IPS-15b (cell line): Measurements from ENCODE around the gene AOPEP.

Source experiments
- H3K27me3 ChIP-seq: one replicate; pipeline ENCODE4 v1.6.1; 2013; ENCODE audit warnings: low read length; ENCODE audit not compliant: control insufficient read depth, insufficient read depth
- H3K36me3 ChIP-seq: one replicate; pipeline ENCODE4 v1.6.1; 2013; ENCODE audit warnings: low read length; ENCODE audit not compliant: control insufficient read depth, insufficient read depth
- H3K4me1 ChIP-seq: one replicate; pipeline ENCODE4 v1.6.1; 2013; ENCODE audit warnings: mild to moderate bottlenecking, low read length; ENCODE audit not compliant: control insufficient read depth, insufficient read depth
- H3K4me3 ChIP-seq: one replicate; pipeline ENCODE4 v1.5.1; 2013; ENCODE audit warnings: low read depth, low read length
- H3K9ac ChIP-seq: one replicate; pipeline ENCODE4 v1.6.1; 2013; ENCODE audit warnings: low read depth, mild to moderate bottlenecking, low read length
- H3K9me3 ChIP-seq: one replicate; pipeline ENCODE4 v1.6.1; 2013; ENCODE audit warnings: mild to moderate bottlenecking, low read length; ENCODE audit not compliant: control insufficient read depth, insufficient read depth

The AOPEP gene

GRCh38 chr9:94719878-94720277 is 6.6 kb upstream of the AOPEP start:
- Histone ChIP-seq H3K9me3 (no peaks in the 10 kb centered on the region), H3K4me1 (no peaks in the 10 kb centered on the region), H3K27me3 (no peaks in the 10 kb centered on the region), H3K9ac (no peak overlapping the region), H3K36me3 (no peaks in the 10 kb centered on the region), H3K4me3 (no peak overlapping the region)

GRCh38 chr9:94720846-94721549 is 5.5 kb upstream of the AOPEP start:
- H3K36me3 ChIP-seq: no peaks in the 10 kb centered on the region
- H3K9ac ChIP-seq: no peak overlapping the region
- no peaks in the 10 kb centered on the region for H3K9me3 ChIP-seq
- H3K4me1 ChIP-seq: no peaks in the 10 kb centered on the region
- no peaks in the 10 kb centered on the region for H3K27me3 ChIP-seq
- H3K4me3 ChIP-seq: no peak overlapping the region

- H3K9me3 ChIP-seq: no peaks in the 10 kb centered on the region
- no peaks in the 10 kb centered on the region for H3K4me1 ChIP-seq
- H3K36me3 ChIP-seq: no peaks in the 10 kb centered on the region
- H3K9ac ChIP-seq: no peak overlapping the region
- no peaks in the 10 kb centered on the region for H3K27me3 ChIP-seq
- no peak overlapping the region for H3K4me3 ChIP-seq
Measured at GRCh38 chr9:94721754-94722153, 4.7 kb upstream of the AOPEP start.

GRCh38 chr9:94725293-94725692 is 1.2 kb upstream of the AOPEP start:
- H3K9me3 ChIP-seq: no peaks in the 10 kb centered on the region
- no peak overlapping the region for H3K4me3 ChIP-seq
- H3K36me3 ChIP-seq: no peaks in the 10 kb centered on the region
- H3K4me1 ChIP-seq: no peaks in the 10 kb centered on the region
- no peak overlapping the region for H3K9ac ChIP-seq
- no peaks in the 10 kb centered on the region for H3K27me3 ChIP-seq

- Histone ChIP-seq H3K9me3 (no peaks in the 10 kb centered on the region), H3K9ac (no peak overlapping the region), H3K36me3 (no peaks in the 10 kb centered on the region), H3K27me3 (no peaks in the 10 kb centered on the region), H3K4me3 (no peak overlapping the region), H3K4me1 (no peaks in the 10 kb centered on the region)
Measured at GRCh38 chr9:94728719-94729118, 2.2 kb downstream of the AOPEP start.

GRCh38 chr9:94729199-94729598 is 2.7 kb downstream of the AOPEP start:
- no peaks in the 10 kb centered on the region for H3K36me3 ChIP-seq
- no peaks in the 10 kb centered on the region for H3K9me3 ChIP-seq
- H3K9ac ChIP-seq: no peak overlapping the region
- H3K27me3 ChIP-seq: no peaks in the 10 kb centered on the region
- H3K4me1 ChIP-seq: no peaks in the 10 kb centered on the region
- no peak overlapping the region for H3K4me3 ChIP-seq

GRCh38 chr9:94734054-94734754 is 7.7 kb downstream of the AOPEP start:
- Histone ChIP-seq H3K4me1 (no peaks in the 10 kb centered on the region), H3K36me3 (no peaks in the 10 kb centered on the region), H3K9ac (no peak overlapping the region), H3K27me3 (no peaks in the 10 kb centered on the region), H3K9me3 (no peaks in the 10 kb centered on the region), H3K4me3 (no peak overlapping the region)

GRCh38 chr9:94736759-94737158 is 10.3 kb downstream of the AOPEP start:
- no peaks in the 10 kb centered on the region for H3K36me3 ChIP-seq
- no peak overlapping the region for H3K4me3 ChIP-seq

GRCh38 chr9:94740145-94740840 is 13.8 kb downstream of the AOPEP start:
- Histone ChIP-seq H3K27me3 (no peaks in the 10 kb centered on the region), H3K4me1 (no peaks in the 10 kb centered on the region), H3K36me3 (no peaks in the 10 kb centered on the region), H3K9ac (no peak overlapping the region), H3K9me3 (no peaks in the 10 kb centered on the region), H3K4me3 (no peak overlapping the region)

More at GRCh38 chr9:94736759-94737158, 10.3 kb downstream of the AOPEP start:
- no peak overlapping the region for H3K9ac ChIP-seq
- H3K9me3 ChIP-seq: no peaks in the 10 kb centered on the region
- no peaks in the 10 kb centered on the region for H3K27me3 ChIP-seq
- no peaks in the 10 kb centered on the region for H3K4me1 ChIP-seq

- no peaks in the 10 kb centered on the region for H3K27me3 ChIP-seq
- H3K36me3 ChIP-seq: no peaks in the 10 kb centered on the region
- no peaks in the 10 kb centered on the region for H3K4me1 ChIP-seq
- H3K9me3 ChIP-seq: no peaks in the 10 kb centered on the region
- H3K4me3 ChIP-seq: no peak overlapping the region
- no peak overlapping the region for H3K9ac ChIP-seq
Measured at GRCh38 chr9:94741866-94742265, 15.4 kb downstream of the AOPEP start.

GRCh38 chr9:94743035-94743954 is 16.8 kb downstream of the AOPEP start:
- Histone ChIP-seq H3K4me1 (no peaks in the 10 kb centered on the region), H3K9me3 (no peaks in the 10 kb centered on the region), H3K9ac (no peak overlapping the region), H3K27me3 (no peaks in the 10 kb centered on the region), H3K4me3 (no peak overlapping the region), H3K36me3 (no peaks in the 10 kb centered on the region)
